Activated CD8-positive, alpha-beta memory T cell treated with anti-CD3 and anti-CD28 coated beads, Interleukin-2, amount 50 U/mL, for 4 hours (primary cell): ENCODE results near the gene UPF3A.
A peak's percentile ranks its signal among the peaks of the same experiment; 100 is the strongest.
"Not testable (repeated sequence)": the region's sequence is repeated elsewhere in the genome, so short reads cannot be mapped to it uniquely, and the experiment has no call there.

Experiments used
- DNase-seq: peaks from one replicate; pipeline ENCODE4 v3.0.0-alpha.2; 2020

Gene UPF3A

DNA sequence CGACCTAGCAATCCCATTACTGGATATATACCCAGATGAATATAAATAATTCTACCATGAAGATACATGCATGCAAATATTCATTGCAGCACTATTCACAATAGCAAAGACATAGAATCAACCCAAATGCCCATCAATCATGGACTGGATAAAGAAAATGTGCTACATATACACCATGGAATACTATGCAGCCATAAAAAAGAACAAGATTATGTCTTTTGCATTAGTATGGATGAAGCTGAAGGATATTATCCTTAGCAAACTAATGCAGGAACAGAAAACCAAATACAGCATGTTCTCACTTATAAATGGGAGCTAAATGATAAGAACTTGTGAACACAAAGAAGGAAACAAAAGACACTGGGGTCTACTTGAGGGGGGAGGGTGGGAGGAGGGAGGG lies 55.1 kb downstream of the UPF3A start:
- not testable (repeated sequence) for DNase-seq

DNA sequence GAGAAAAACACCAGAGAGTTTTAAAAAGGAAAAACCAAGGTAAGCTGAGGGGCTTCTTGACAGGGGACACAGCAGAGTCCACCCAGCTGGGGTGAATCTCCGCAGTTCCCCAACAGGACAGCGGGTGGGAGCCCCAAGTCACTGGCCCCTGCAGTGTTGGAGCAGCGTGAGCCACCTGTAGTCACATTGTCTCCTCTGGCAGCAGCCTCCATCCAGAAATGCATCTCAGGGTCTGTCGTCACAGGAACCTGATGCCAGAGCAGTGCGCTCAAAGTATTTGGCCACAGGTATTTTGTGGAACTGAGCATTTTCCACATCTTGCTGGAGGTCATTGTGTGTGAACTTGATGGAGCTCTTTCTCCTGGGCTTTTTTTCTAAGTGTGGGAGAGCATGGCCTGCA lies 57.6 kb downstream of the UPF3A start:
- DNase-seq: no peak

DNA sequence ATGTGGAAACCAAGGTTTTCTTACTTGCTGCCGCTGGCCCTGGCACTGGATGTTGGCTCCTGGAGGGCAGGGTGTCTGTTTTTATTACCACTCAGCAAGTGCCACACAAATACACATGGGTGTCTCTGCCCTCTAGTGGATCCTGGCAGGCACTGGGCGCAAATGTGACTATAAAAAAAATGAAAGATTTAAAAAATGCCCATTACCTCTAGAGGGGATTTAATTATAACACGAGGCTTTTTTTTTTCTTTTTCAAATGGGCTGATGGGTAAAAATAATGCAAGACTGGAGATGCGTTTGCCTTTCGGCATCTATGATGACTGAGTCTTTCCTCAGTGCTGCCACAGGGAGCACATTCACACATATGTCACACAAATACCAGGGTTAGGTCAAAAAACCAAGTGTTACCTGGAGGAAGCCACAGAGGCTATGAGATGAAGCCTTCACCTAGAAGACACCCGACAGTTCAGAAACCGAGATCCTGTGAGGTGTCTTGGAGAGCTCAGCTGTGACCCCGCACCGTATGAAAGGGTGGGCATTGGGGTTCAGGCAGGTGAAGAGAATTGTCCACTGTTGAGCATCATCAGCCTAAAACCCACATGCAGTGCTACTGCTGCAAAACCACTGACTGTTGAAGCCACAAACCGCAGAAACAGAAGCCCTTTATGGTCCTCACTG lies 58.6 kb downstream of the UPF3A start:
- peak; percentile 29 for DNase-seq

DNA sequence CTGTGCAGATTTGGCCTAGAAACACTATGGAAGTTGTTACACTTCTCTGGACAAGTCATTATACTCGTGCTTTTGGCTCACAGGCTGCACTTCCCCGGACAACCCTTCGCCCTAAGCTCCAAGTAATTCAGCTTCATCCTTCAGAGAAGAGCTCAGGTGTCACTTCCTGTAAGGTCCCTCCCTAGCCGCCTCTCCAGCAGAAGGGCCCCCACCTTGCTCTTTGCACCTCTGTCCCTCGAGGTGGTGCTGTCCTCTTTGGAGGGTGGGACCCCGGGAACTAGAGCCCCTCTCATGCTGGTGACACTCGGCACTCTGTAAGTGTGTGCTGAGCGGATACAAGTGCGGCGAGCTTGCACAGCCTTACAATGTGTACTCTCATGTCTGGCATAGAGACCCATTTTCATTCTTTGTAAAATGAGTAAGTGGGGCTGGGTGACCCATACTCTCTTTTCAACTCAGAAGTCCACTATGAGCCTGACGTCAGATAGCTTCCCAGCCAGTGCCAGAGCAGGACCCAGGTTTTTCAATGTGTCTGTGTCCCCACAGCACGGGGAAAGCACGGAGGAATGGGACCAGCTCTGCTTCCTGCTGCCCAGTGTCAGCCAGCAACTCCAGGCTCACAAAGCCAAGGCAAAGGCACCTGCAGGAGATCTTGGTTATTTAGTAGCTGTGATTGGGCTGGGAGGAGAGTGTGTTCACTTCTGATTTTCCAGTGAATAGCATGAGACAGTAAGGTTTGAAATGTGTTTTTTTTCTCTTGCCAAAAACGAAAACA lies 59.8 kb downstream of the UPF3A start:
- no peak for DNase-seq

DNA sequence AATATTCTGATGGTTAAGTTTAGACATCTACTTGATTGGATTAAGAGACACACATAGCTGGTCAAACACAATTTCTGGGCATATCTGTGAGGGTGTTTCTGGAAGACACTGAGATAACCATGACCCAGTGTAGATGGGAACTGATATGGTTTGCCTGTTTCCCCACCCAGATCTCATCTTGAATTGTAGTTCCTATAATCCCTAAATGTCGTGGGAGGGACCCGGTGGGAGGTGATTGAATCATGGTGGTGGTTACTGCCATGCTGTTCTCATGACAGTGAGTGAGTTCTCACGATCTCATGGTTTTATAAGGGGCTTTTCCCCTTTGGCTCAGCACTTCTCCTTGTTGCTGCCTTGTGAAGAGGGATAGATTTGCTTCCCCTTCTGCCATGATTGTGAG lies 65.9 kb downstream of the UPF3A start:
- DNase-seq: not testable (repeated sequence)

DNA sequence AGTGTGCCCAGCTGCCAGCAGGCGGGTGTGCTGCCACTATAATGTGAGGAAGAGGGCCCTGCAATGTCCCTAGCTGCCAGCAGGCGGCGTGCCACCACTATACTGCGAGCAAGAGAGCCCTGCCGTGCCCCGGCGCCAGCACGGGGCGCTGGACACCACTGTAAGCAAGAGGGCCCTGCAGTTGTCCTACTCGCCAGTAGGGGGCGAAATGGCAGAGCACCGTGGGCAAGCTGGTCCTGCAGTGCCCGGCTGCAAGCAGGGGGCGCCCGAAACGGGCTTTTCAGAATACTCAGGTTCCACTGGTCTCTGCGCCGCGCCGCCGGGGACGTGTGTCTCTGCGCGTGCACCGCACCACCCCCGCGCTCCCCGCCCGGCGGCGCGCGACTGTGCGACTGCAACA lies 71.4 kb downstream of the UPF3A start:
- DNase-seq: not testable (repeated sequence)

DNA sequence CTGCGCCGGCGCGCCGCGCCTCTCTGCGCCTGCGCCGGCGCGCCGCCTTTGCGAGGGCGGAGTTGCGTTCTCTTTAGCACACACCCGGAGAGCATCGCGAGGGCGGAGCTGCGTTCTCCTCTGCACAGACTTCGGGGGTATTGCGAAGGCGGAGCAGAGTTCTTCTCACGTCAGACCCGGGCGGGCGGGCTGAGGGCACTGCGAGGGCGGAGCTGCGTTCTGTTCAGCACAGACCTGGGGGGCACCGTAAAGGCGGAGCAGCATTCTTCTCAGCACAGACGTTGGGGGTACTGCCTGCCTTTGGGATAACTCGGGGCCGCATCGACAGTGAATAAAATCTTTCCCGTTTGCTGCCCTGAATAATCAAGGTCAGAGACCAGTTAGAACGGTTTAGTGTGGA lies 72.0 kb downstream of the UPF3A start:
- DNase-seq: not testable (repeated sequence)
